Neural progenitor cell (in vitro differentiated cells): ENCODE data around the gene CENPB. TPM values are rescaled to one million over a fixed set of nuclear protein-coding genes. Genes with fewer than 3 reads are reported as not detected.

Source experiments
- DNase-seq: peaks from one replicate; pipeline ENCODE4 v3.0.0-alpha.2; 2016; ENCODE audit warnings: low spot score
- H2AFZ ChIP-seq: fragments of 200-600 bp; sonication (generic); replicated peaks from 2 replicates; pipeline ENCODE4 v1.6.1; 2016; ENCODE audit warnings: antibody characterized with exemption
- H3F3A ChIP-seq: fragments of 200-600 bp; sonication (generic); 2 replicates; pipeline ENCODE4 v1.6.1; 2016; ENCODE audit warnings: antibody characterized with exemption, low read depth
- H3K27ac ChIP-seq: fragments of 200-600 bp; sonication (generic); 2 replicates; pipeline ENCODE4 v1.5.1; 2016; ENCODE audit warnings: mild to moderate bottlenecking
- H3K27me3 ChIP-seq: fragments of 200-600 bp; sonication (generic); 2 replicates; pipeline ENCODE4 v1.6.1; 2016; ENCODE audit warnings: mild to moderate bottlenecking, moderate library complexity
- H3K36me3 ChIP-seq: fragments of 200-600 bp; sonication (generic); 2 replicates; pipeline ENCODE4 v1.5.1; 2016
- H3K4me1 ChIP-seq: fragments of 200-600 bp; sonication (generic); 2 replicates; pipeline ENCODE4 v1.6.1; 2016; ENCODE audit warnings: mixed run types
- H3K4me2 ChIP-seq: fragments of 200-600 bp; sonication (generic); 2 replicates; pipeline ENCODE4 v1.6.1; 2016
- H3K4me3 ChIP-seq: fragments of 200-600 bp; sonication (generic); 2 replicates; pipeline ENCODE4 v1.5.1; 2016
- H3K79me2 ChIP-seq: fragments of 200-600 bp; sonication (generic); 2 replicates; pipeline ENCODE4 v1.6.1; 2016; ENCODE audit warnings: low read depth
- H3K9ac ChIP-seq: fragments of 200-600 bp; sonication (generic); 2 replicates; pipeline ENCODE4 v1.6.1; 2016
- H3K9me3 ChIP-seq: fragments of 200-600 bp; sonication (generic); 2 replicates; pipeline ENCODE4 v1.5.1; 2016; ENCODE audit warnings: low read depth
- H4K20me1 ChIP-seq: fragments of 200-600 bp; sonication (generic); 2 replicates; pipeline ENCODE4 v1.6.1; 2016; ENCODE audit warnings: low read depth
- H3K27ac Mint-ChIP-seq: 3 replicates; pipeline ENCODE4 v1.8.0; 2021; ENCODE audit warnings: mixed read lengths
- H3K27me3 Mint-ChIP-seq: 2 replicates; pipeline ENCODE4 v1.8.0; 2022; ENCODE audit warnings: low read depth, mild to moderate bottlenecking, inconsistent platforms, moderate library complexity, mixed read lengths; ENCODE audit not compliant: insufficient read depth
- H3K36me3 Mint-ChIP-seq: 3 replicates; pipeline ENCODE4 v1.8.0; 2021; ENCODE audit warnings: mixed read lengths
- H3K4me1 Mint-ChIP-seq: 3 replicates; pipeline ENCODE4 v1.8.0; 2021; ENCODE audit warnings: mixed read lengths
- H3K4me3 Mint-ChIP-seq: 3 replicates; pipeline ENCODE4 v1.8.0; 2021; ENCODE audit warnings: mild to moderate bottlenecking, moderate library complexity, mixed read lengths
- H3K9me3 Mint-ChIP-seq: 3 replicates; pipeline ENCODE4 v1.8.0; 2020; ENCODE audit warnings: mixed read lengths
- CTCF ChIP-seq: fragments of 200-600 bp; sonication (generic); IDR thresholded peaks from 2 replicates; pipeline ENCODE4 v1.5.1; 2017; ENCODE audit warnings: antibody characterized with exemption, mild to moderate bottlenecking
- EZH2 ChIP-seq: fragments of 200-600 bp; sonication (generic); IDR thresholded peaks from 2 replicates; pipeline ENCODE4 v1.6.1; 2017; ENCODE audit warnings: antibody characterized with exemption, mild to moderate bottlenecking, moderate library complexity
- EZH2phosphoT487 ChIP-seq: fragments of 200-600 bp; sonication (generic); IDR thresholded peaks from 2 replicates; pipeline ENCODE4 v1.6.1; 2017; ENCODE audit warnings: antibody characterized with exemption
- total RNA-seq: library from RNA; depleted of rRNA; stranded (reverse); fragments of >200 nt; gene quantifications from 2 replicates; pipeline ENCODE4 v1.2.3, GENCODE V29; 2015; ENCODE audit warnings: low replicate concordance

CENPB gene
- total RNA-seq, 1 donor from 2014 or later = 5.0 TPM

DNA sequence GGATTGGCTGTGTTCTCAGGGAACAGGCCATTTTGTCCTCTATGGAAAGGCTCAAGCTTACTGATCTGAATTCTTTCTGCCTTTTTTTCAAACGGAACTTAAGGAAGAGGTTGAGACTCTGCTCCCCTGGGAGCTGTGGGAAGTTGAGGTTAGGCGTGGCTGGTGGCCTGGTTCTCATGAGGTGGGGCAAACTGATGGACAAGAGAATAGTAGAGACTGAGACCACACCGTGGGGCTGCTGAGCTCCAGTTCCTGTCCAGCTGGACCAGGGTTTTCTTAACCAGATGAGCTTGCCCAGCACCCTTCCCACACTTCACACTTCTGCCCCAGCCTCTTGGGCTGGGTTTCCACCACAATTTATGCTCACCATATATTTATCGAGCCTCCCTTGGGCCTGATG lies 39.9 kb upstream of the CENPB start:
- peaks cover 1% of the 10 kb centered on the region for H3K4me1 ChIP-seq
- Mint-ChIP-seq H3K9me3 (no peaks in the 10 kb centered on the region), H3K36me3 (peaks cover 7% of the 10 kb centered on the region), H3K4me3 (no peak overlapping the region), H3K27me3 (no peaks in the 10 kb centered on the region), H3K4me1 (peaks cover 12% of the 10 kb centered on the region), H3K27ac (peak overlapping the region; percentile 85)
- peaks cover 2% of the 10 kb centered on the region for H3F3A ChIP-seq
- DNase-seq = no peak
- no peak overlapping the region for H3K4me2 ChIP-seq
- no peaks in the 10 kb centered on the region for H4K20me1 ChIP-seq
- no peaks in the 10 kb centered on the region for H3K27me3 ChIP-seq
- no peak for TF ChIP-seq CTCF
- no peak for TF ChIP-seq EZH2phosphoT487
- no peak for TF ChIP-seq EZH2
- H3K4me3 ChIP-seq = no peak overlapping the region
- no peak overlapping the region for H3K9ac ChIP-seq
- no peak overlapping the region for H2AFZ ChIP-seq
- no peaks in the 10 kb centered on the region for H3K9me3 ChIP-seq
- no peak overlapping the region for H3K27ac ChIP-seq
- no peaks in the 10 kb centered on the region for H3K36me3 ChIP-seq
- H3K79me2 ChIP-seq = no peaks in the 10 kb centered on the region

DNA sequence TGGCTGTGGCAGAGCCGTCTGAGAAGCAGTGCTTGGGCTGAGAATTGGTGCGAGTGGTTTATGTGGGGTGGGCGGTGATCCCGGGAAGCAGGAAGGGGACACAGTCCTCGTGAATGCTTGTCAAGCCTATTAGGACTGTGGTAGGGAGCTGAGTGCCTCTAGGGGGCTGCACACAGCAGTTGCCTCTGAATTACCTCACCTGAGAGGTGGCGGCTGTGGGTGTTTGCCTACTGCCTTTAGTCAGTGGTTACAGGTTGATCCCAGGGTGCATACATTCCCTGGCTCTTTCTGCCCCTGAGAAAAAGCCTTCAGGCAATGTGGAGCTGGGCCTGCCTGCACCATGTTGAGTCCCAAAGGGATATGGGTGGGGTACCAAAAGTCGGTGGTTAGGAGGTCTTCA lies 39.0 kb upstream of the CENPB start:
- no peaks in the 10 kb centered on the region for H3K9me3 Mint-ChIP-seq
- peaks cover 4% of the 10 kb centered on the region for H3K79me2 ChIP-seq
- H3K4me1 Mint-ChIP-seq = peaks cover 15% of the 10 kb centered on the region
- peaks cover 6% of the 10 kb centered on the region for H3K4me1 ChIP-seq
- H3K27ac ChIP-seq = no peak overlapping the region
- no peaks in the 10 kb centered on the region for H3K27me3 Mint-ChIP-seq
- no peak overlapping the region for H3K4me3 ChIP-seq
- no peaks in the 10 kb centered on the region for H3K36me3 ChIP-seq
- peak overlapping the region; percentile 78 for H3K27ac Mint-ChIP-seq
- H3K27me3 ChIP-seq = no peaks in the 10 kb centered on the region
- TF ChIP-seq EZH2 = no peak
- no peak for TF ChIP-seq CTCF
- no peak for TF ChIP-seq EZH2phosphoT487
- DNase-seq = no peak
- no peak overlapping the region for H3K4me3 Mint-ChIP-seq
- no peak overlapping the region for H3K4me2 ChIP-seq
- no peaks in the 10 kb centered on the region for H4K20me1 ChIP-seq
- H3K36me3 Mint-ChIP-seq = peaks cover 6% of the 10 kb centered on the region
- no peak overlapping the region for H2AFZ ChIP-seq
- peaks cover 9% of the 10 kb centered on the region for H3F3A ChIP-seq
- no peaks in the 10 kb centered on the region for H3K9me3 ChIP-seq
- no peak overlapping the region for H3K9ac ChIP-seq

GRCh38 chr20:3823881-3824280 lies 37.3 kb upstream of the CENPB start:
- H2AFZ ChIP-seq = no peak overlapping the region
- H3K27me3 Mint-ChIP-seq = peaks cover under 1% of the 10 kb centered on the region
- no peak overlapping the region for H3K4me3 ChIP-seq
- H3K4me1 Mint-ChIP-seq = peaks cover 25% of the 10 kb centered on the region
- no peak for TF ChIP-seq EZH2phosphoT487
- no peak for TF ChIP-seq EZH2
- TF ChIP-seq CTCF = no peak
- no peak overlapping the region for H3K4me2 ChIP-seq
- peaks cover 10% of the 10 kb centered on the region for H3K4me1 ChIP-seq
- no peaks in the 10 kb centered on the region for H4K20me1 ChIP-seq
- no peak overlapping the region for H3K27ac ChIP-seq
- no peak for DNase-seq
- peaks cover 4% of the 10 kb centered on the region for H3K79me2 ChIP-seq
- H3K9me3 ChIP-seq = no peaks in the 10 kb centered on the region
- H3K9ac ChIP-seq = no peak overlapping the region
- no peaks in the 10 kb centered on the region for H3K27me3 ChIP-seq
- no peak overlapping the region for H3K4me3 Mint-ChIP-seq
- no peaks in the 10 kb centered on the region for H3K36me3 ChIP-seq
- peaks cover 21% of the 10 kb centered on the region for H3F3A ChIP-seq
- peaks cover 1% of the 10 kb centered on the region for H3K36me3 Mint-ChIP-seq
- no peaks in the 10 kb centered on the region for H3K9me3 Mint-ChIP-seq
- H3K27ac Mint-ChIP-seq = no peak overlapping the region
